Lower lobe of right lung (tissue), 2 donors: Measurements from ENCODE around the gene RGR. TPM values are rescaled to one million over a fixed set of nuclear protein-coding genes. Genes with fewer than 3 reads are reported as not detected.

Experiments used
- ATAC-seq, 2 donors: fragments of 200-7000 bp; cut with Tn5 transposase; one replicate each; pipeline ENCODE4 v1.9.1; 2020 to 2022; ENCODE audit warnings: mild to moderate bottlenecking in 2 of 2, moderate library complexity in 2 of 2
- DNase-seq: peaks from one replicate; pipeline ENCODE4 v3.0.0-alpha.2; 2020
- H3K27ac ChIP-seq: fragments of 200-600 bp; one replicate; pipeline ENCODE4 v1.8.0; 2022
- H3K27me3 ChIP-seq: fragments of 200-600 bp; one replicate; pipeline ENCODE4 v1.8.0; 2022; ENCODE audit warnings: low read depth
- H3K36me3 ChIP-seq: fragments of 200-600 bp; one replicate; pipeline ENCODE4 v1.8.0; 2022; ENCODE audit warnings: mild to moderate bottlenecking
- H3K4me1 ChIP-seq: fragments of 200-600 bp; one replicate; pipeline ENCODE4 v1.8.0; 2022
- H3K4me3 ChIP-seq: fragments of 200-600 bp; one replicate; pipeline ENCODE4 v1.8.0; 2022; ENCODE audit warnings: mild to moderate bottlenecking
- H3K9me3 ChIP-seq: fragments of 200-600 bp; one replicate; pipeline ENCODE4 v1.8.0; 2022
- intact Hi-C: fragments of 100-400 bp; cut with DNase I; formaldehyde crosslinking; loops from one replicate; pipeline ENCODE4 v1.11.0; 2022
- total RNA-seq: library from RNA; stranded (reverse); fragmentation: NEBNext Ultra II Directional; extraction: Animal tissue kit (Norgen Biotek cat#: 25700); gene quantifications from one replicate; pipeline ENCODE4 v1.2.1, GENCODE V29; 2021
- TF ChIP-seq, protein P1 (sequence below): fragments of 200-600 bp; IDR thresholded peaks from one replicate; pipeline ENCODE4 v1.8.0; 2022; ENCODE audit warnings: antibody characterized with exemption, mild to moderate bottlenecking
- donor health status: DM: no; HTN: yes; CAD: no; lungs with severe emphysema.

The RGR gene
- total RNA-seq, 1 donor from 2014 or later = not detected

GRCh38 chr10:84298057-84298456 lies 53.2 kb downstream of the RGR start:
- no peak for DNase-seq
- intact Hi-C loops = no loop called here
- Histone ChIP-seq H3K9me3 (no peaks in the 10 kb centered on the region), H3K27ac (no peak overlapping the region), H3K4me3 (no peak overlapping the region), H3K36me3 (no peaks in the 10 kb centered on the region), H3K27me3 (no peaks in the 10 kb centered on the region), H3K4me1 (peaks cover 12% of the 10 kb centered on the region)
- TF ChIP-seq, protein P1, sequence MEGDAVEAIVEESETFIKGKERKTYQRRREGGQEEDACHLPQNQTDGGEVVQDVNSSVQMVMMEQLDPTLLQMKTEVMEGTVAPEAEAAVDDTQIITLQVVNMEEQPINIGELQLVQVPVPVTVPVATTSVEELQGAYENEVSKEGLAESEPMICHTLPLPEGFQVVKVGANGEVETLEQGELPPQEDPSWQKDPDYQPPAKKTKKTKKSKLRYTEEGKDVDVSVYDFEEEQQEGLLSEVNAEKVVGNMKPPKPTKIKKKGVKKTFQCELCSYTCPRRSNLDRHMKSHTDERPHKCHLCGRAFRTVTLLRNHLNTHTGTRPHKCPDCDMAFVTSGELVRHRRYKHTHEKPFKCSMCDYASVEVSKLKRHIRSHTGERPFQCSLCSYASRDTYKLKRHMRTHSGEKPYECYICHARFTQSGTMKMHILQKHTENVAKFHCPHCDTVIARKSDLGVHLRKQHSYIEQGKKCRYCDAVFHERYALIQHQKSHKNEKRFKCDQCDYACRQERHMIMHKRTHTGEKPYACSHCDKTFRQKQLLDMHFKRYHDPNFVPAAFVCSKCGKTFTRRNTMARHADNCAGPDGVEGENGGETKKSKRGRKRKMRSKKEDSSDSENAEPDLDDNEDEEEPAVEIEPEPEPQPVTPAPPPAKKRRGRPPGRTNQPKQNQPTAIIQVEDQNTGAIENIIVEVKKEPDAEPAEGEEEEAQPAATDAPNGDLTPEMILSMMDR = no peak
- ATAC-seq = no peak

DNA sequence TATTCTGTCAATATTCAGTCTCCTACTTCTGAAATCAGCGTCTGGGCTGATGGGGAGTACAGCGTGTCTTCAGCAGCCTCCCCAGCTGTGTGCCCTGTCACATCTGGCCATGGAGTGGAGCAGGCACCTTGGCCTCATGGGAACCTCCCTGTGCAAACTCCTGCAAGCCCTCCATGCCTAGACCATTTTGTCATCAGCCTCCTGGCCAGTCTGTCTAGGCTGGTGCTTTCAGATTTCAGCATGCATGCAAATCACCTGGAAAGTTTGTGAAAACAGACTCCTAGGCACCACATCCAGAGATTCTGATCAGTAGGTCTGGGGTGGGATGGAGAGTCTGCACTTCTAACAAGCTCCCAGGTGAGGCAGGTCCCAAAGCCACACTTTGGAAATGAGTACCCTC lies 57.4 kb downstream of the RGR start:
- ATAC-seq (no peak), DNase-seq (no peak)
- H3K27ac ChIP-seq = no peak overlapping the region
- H3K27me3 ChIP-seq = no peaks in the 10 kb centered on the region
- no peaks in the 10 kb centered on the region for H3K36me3 ChIP-seq
- peaks cover under 1% of the 10 kb centered on the region for H3K4me1 ChIP-seq
- TF ChIP-seq, protein P1 = no peak
- intact Hi-C loops = no loop called here
- no peaks in the 10 kb centered on the region for H3K9me3 ChIP-seq
- H3K4me3 ChIP-seq = no peak overlapping the region

DNA sequence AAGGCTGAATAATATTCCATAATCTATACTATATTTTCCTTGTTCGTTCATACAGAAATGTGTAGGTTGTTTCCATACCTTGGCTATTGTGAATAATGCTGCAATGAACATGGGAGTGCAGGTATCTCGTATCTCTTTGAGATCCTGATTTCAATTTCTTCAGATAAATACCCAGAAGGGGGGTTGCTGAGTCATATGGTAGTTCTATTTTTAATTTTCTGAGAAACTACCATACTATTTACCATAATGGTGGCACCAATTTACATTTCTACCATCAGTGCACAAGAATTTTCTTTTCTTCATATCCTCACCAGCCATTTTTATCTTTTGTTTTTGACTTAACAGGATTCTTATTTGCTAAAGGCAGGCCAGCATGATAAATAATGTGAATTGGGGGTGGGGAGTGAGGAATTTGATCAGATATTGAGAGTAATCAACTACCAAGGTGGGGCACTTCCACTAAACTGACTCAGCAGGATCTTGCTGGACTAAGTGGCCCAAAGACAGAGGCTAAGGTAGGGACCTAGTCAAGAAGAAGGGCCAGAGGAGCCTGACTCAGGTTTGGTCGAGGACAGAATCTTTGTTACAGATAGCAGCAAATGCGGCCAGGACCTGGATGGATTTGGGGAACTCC lies 62.0 kb downstream of the RGR start:
- ATAC-seq = no peak
- intact Hi-C loops = no loop called here
- Histone ChIP-seq H3K27me3 (no peaks in the 10 kb centered on the region), H3K36me3 (no peaks in the 10 kb centered on the region), H3K9me3 (no peaks in the 10 kb centered on the region), H3K27ac (no peak overlapping the region), H3K4me1 (peaks cover 21% of the 10 kb centered on the region), H3K4me3 (no peak overlapping the region)
- no peak for DNase-seq
- TF ChIP-seq, protein P1 = no peak

DNA sequence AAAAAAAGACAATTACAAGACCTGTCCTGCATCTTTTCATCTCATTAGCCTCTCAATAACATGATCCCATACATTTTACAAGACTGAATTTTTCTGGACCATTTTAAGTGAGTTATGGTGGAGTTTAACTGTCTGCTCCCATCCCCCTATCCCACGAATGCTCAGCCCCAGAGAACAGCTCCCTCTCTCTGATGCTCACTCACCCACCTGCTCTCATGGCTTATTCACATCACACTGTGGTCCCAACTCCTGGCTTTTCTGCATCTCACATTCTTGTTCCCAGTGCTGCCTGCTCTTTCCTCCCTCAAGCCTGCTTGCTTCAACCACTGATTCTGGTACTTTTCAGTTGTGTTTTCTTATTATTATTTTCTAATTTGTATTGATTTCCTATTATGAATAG lies 63.2 kb downstream of the RGR start:
- intact Hi-C loops = no loop called here

GRCh38 chr10:84308481-84309304 lies 63.8 kb downstream of the RGR start:
- Histone ChIP-seq H3K4me1 (peaks cover 21% of the 10 kb centered on the region), H3K4me3 (no peak overlapping the region), H3K36me3 (no peaks in the 10 kb centered on the region), H3K9me3 (no peaks in the 10 kb centered on the region), H3K27me3 (no peaks in the 10 kb centered on the region), H3K27ac (peak overlapping the region; percentile 31)
- DNase-seq (peak; percentile 55), ATAC-seq (peak; percentile 55 to 64)
- intact Hi-C loops = no loop called here
- TF ChIP-seq, protein P1 = no peak

More for the DNA sequence above, 63.2 kb downstream of the RGR start:
- TF ChIP-seq, protein P1 = no peak
- Histone ChIP-seq H3K27me3 (no peaks in the 10 kb centered on the region), H3K4me3 (no peak overlapping the region), H3K36me3 (no peaks in the 10 kb centered on the region), H3K4me1 (peaks cover 21% of the 10 kb centered on the region), H3K9me3 (no peaks in the 10 kb centered on the region), H3K27ac (peak overlapping the region; percentile 31)
- ATAC-seq (no peak), DNase-seq (no peak)

Other genes with a start within 250 kb of the RGR start
- 109 TPM for gene GHITM, start 105.5 kb upstream of the RGR start, total RNA-seq
- not detected for gene GPR15LG, start 71.3 kb upstream of the RGR start, total RNA-seq
- gene CDHR1, start 50.5 kb upstream of the RGR start, total RNA-seq = 0.24 TPM
- gene LRIT2, start 19.5 kb upstream of the RGR start, total RNA-seq = not detected
- not detected for gene LRIT1, start 3.5 kb upstream of the RGR start, total RNA-seq
- gene CCSER2, start 83.5 kb downstream of the RGR start, total RNA-seq = 66.1 TPM